Neuronal stem cell (in vitro differentiated cells): ENCODE results near the gene GTF2I.
"Not testable (repeated sequence)": the region's sequence is repeated elsewhere in the genome, so short reads cannot be mapped to it uniquely, and the experiment has no call there.

Experiments
- DNase-seq: peaks from one replicate; pipeline ENCODE4 v3.0.0-alpha.2; 2013; ENCODE audit warnings: low spot score
- H2AFZ ChIP-seq: one replicate; pipeline ENCODE4 v1.6.1; 2013; ENCODE audit warnings: mild to moderate bottlenecking, low read length, inconsistent platforms
- H2AK5ac ChIP-seq: 2 replicates; pipeline ENCODE4 v1.6.1; 2013; ENCODE audit warnings: low read depth, mild to moderate bottlenecking, inconsistent platforms, low read length, moderate library complexity, mixed read lengths
- H2BK120ac ChIP-seq: 2 replicates; pipeline ENCODE4 v1.6.1; 2013; ENCODE audit warnings: low read depth, mild to moderate bottlenecking, inconsistent platforms, low read length, moderate library complexity, mixed read lengths
- H2BK12ac ChIP-seq: one replicate; pipeline ENCODE4 v1.6.1; 2013; ENCODE audit warnings: low read length, inconsistent platforms
- H2BK15ac ChIP-seq: 2 replicates; pipeline ENCODE4 v1.6.1; 2013; ENCODE audit warnings: mild to moderate bottlenecking, low read length, inconsistent platforms, mixed read lengths
- H2BK5ac ChIP-seq: one replicate; pipeline ENCODE4 v1.6.1; 2013; ENCODE audit warnings: inconsistent platforms, mild to moderate bottlenecking, low read length, moderate library complexity
- H3K14ac ChIP-seq: one replicate; pipeline ENCODE4 v1.6.1; 2013; ENCODE audit warnings: low read length, inconsistent platforms
- H3K18ac ChIP-seq: 2 replicates; pipeline ENCODE4 v1.6.1; 2013; ENCODE audit warnings: low read length, inconsistent platforms
- H3K23ac ChIP-seq: 2 replicates; pipeline ENCODE4 v1.6.1; 2013; ENCODE audit warnings: low read depth, mild to moderate bottlenecking, mixed read lengths, low read length, inconsistent platforms; ENCODE audit not compliant: poor library complexity
- H3K27ac ChIP-seq: replicated peaks from 3 replicates; pipeline ENCODE4 v1.5.1; 2013; ENCODE audit warnings: low read length, inconsistent platforms
- H3K27me3 ChIP-seq, 3 experiments: 2 replicates each; pipeline ENCODE4 v1.6.1; 2013; ENCODE audit warnings: low read length in 3 of 3, mild to moderate bottlenecking in 2 of 3, inconsistent platforms in 1 of 3, low read depth in 1 of 3, mixed read lengths in 1 of 3, moderate library complexity in 1 of 3; ENCODE audit not compliant: control insufficient read depth in 3 of 3, insufficient read depth in 3 of 3
- H3K36me3 ChIP-seq, 2 donors: replicated peaks in 1 of 2; 2 replicates each; pipeline ENCODE4 v1.6.1; 2013; ENCODE audit warnings: low read length in 2 of 2; ENCODE audit not compliant: control insufficient read depth in 2 of 2, insufficient read depth in 2 of 2
- H3K4ac ChIP-seq: 2 replicates; pipeline ENCODE4 v1.6.1; 2013; ENCODE audit warnings: inconsistent platforms, mild to moderate bottlenecking, low read length, moderate library complexity
- H3K4me1 ChIP-seq, 2 donors: 1 replicate in 1 of 2; 2 replicates in 1 of 2; pipeline ENCODE4 v1.6.1; 2013; ENCODE audit warnings: low read length in 2 of 2, low read depth in 1 of 2; ENCODE audit not compliant: control insufficient read depth in 2 of 2, insufficient read depth in 1 of 2
- H3K4me2 ChIP-seq: one replicate; pipeline ENCODE4 v1.6.1; 2013; ENCODE audit warnings: mild to moderate bottlenecking, low read length, inconsistent platforms; ENCODE audit not compliant: insufficient read depth, poor library complexity, severe bottlenecking
- H3K4me3 ChIP-seq, 2 donors: 2 replicates each; pipeline ENCODE4 v1.5.1; 2013; ENCODE audit warnings: low read length in 2 of 2, mild to moderate bottlenecking in 2 of 2, inconsistent platforms in 1 of 2, moderate library complexity in 1 of 2
- H3K79me1 ChIP-seq: one replicate; pipeline ENCODE4 v1.6.1; 2013; ENCODE audit warnings: low read depth, mild to moderate bottlenecking, inconsistent platforms, low read length, moderate library complexity
- H3K9ac ChIP-seq: one replicate; pipeline ENCODE4 v1.6.1; 2013; ENCODE audit warnings: mild to moderate bottlenecking, low read depth, low read length, inconsistent platforms; ENCODE audit not compliant: poor library complexity
- H3K9me3 ChIP-seq, 2 donors: replicated peaks in 1 of 2; 2 replicates each; pipeline versions ENCODE3 to v1.6.1; 2013; ENCODE audit warnings: low read length in 2 of 2, mild to moderate bottlenecking in 2 of 2, inconsistent platforms in 1 of 2, low read depth in 1 of 2, mixed read lengths in 1 of 2, moderate library complexity in 1 of 2; ENCODE audit not compliant: control insufficient read depth in 2 of 2, insufficient read depth in 1 of 2
- H4K8ac ChIP-seq: one replicate; pipeline ENCODE4 v1.6.1; 2013; ENCODE audit warnings: low read depth, mild to moderate bottlenecking, inconsistent platforms, low read length, moderate library complexity
- H4K91ac ChIP-seq: one replicate; pipeline ENCODE4 v1.6.1; 2013; ENCODE audit warnings: low read length, low read depth, mild to moderate bottlenecking, inconsistent platforms; ENCODE audit not compliant: poor library complexity
- WGBS, 2 donors: extraction: QIAGEN DNeasy Blood & Tissue Kit; methylation state at CpG; one replicate each; pipeline ENCODE4 v1.1.7; 2013; ENCODE audit warnings: missing lambda C conversion rate in 2 of 2, mixed read lengths in 1 of 2; ENCODE audit not compliant: insufficient read length in 2 of 2, insufficient replicate concordance in 1 of 2; ENCODE audit errors: extremely low coverage in 2 of 2; 5-methylcytosine and 5-hydroxymethylcytosine counted together

GTF2I gene

DNA sequence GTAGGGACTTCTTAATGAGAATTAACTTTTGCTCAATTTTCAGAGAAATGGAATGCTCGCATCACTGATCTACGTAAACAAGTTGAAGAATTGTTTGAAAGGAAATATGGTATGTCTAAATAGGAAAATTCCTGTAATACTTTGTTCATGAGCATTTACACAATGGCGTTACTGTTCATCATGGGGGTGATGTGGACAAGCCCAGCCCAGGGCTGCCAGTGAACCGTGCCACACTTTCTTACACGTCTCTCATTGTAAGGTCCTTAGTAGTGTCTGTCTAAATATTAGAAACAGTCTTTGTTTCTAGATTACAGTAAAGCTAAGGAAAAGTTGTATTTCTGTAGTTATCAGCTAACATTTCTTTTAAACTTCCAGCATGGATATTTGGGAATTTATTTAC is 72.7 kb downstream of the GTF2I start:
- H2BK5ac ChIP-seq, H3K79me1 ChIP-seq, H3K18ac ChIP-seq, H3K27me3 ChIP-seq, H3K14ac ChIP-seq, H3K23ac ChIP-seq, H3K27ac ChIP-seq, H4K91ac ChIP-seq, H3K9ac ChIP-seq, H3K4me1 ChIP-seq, H2AFZ ChIP-seq, H4K8ac ChIP-seq, DNase-seq, H2BK12ac ChIP-seq, H3K4me3 ChIP-seq, H2BK15ac ChIP-seq, H3K4me2 ChIP-seq, H2AK5ac ChIP-seq, H2BK120ac ChIP-seq, H3K4ac ChIP-seq, H3K9me3 ChIP-seq: not testable (repeated sequence)
- no CpG with 5 or more reads among the region's 5 CpGs for WGBS, 2 donors
- H3K36me3 ChIP-seq: peaks cover 2 to 27% of the 10 kb centered on the region in 2 donors

DNA sequence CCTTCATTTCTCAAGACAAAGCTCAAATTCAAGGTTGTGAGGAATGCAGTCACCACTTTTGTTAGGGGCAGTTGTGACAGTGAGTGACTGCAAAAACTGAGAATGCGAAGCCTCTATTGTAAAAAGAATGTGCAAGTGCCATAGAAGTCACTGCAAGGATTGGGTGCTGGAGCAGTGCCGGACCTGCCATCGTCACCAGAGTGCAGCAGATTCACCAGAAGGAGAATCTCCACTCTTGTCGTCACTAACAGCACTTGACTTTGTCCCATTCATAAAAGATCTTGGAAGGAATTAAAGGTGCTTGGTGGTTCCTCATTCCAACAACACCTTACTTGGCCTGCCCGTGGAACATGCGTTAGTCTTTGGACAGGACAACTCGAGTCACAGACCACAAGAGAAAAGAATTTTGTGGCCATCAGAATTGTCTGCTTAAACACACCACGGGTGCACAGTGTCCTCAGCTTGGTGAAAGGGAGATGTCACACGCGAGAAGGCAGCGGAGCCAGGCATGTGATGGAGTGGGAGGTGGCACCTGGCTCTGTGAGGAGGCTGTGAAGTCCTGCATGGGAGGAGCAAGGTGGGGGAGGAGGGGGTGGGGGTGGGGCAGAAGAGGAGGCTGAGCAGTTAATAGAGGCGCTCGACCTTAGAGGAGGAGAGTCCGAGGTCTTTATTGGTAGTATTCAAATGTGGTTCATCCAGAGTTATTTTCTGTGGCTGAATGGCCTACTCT is 82.6 kb downstream of the GTF2I start:
- not testable (repeated sequence) for H3K9ac ChIP-seq, H3K23ac ChIP-seq, H3K18ac ChIP-seq, H4K91ac ChIP-seq, DNase-seq, H2AK5ac ChIP-seq, H3K4me3 ChIP-seq, H2AFZ ChIP-seq, H4K8ac ChIP-seq, H3K9me3 ChIP-seq, H2BK15ac ChIP-seq, H2BK5ac ChIP-seq, H3K4me2 ChIP-seq, H3K36me3 ChIP-seq, H3K4me1 ChIP-seq, H3K27me3 ChIP-seq, H2BK12ac ChIP-seq, H3K79me1 ChIP-seq, H3K14ac ChIP-seq, H3K4ac ChIP-seq, H3K27ac ChIP-seq, H2BK120ac ChIP-seq
- WGBS, 2 donors: no CpG with 5 or more reads among the region's 14 CpGs

DNA sequence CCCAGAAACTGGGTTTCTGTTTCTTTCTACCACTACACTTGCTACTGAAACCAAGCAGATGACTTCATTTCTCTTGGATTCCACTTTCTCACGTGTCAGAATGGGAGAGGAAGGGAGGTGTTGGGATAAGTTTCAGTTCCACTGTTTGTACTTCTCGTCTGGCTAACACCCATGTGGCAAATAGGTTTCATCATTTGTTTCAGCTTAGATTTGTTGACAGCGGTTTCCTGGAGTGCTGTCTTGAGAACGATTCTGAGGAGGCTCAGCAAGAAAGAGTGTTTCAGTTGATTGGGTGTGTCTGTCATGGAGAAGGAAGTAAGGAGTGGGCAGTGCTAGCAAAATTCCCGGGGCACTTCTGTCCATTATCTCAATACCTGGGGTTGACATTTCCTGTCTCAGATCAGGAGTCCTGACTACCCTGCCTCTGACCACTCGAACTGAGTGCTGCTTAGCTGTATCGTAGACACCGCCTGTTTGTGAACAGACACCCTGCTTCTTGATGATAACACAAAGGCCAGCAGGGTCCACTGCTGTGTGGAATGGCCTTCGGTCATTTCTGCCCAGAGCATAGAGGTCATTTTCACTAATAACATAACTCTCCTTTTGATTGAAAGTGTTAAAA is 86.5 kb downstream of the GTF2I start:
- H2BK12ac ChIP-seq, H3K23ac ChIP-seq, H4K91ac ChIP-seq, H3K4ac ChIP-seq, H3K27me3 ChIP-seq, H3K9me3 ChIP-seq, DNase-seq, H3K36me3 ChIP-seq, H2AFZ ChIP-seq, H3K4me2 ChIP-seq, H4K8ac ChIP-seq, H3K4me3 ChIP-seq, H2BK15ac ChIP-seq, H3K9ac ChIP-seq, H2BK120ac ChIP-seq, H3K18ac ChIP-seq, H3K4me1 ChIP-seq, H3K79me1 ChIP-seq, H2AK5ac ChIP-seq, H3K14ac ChIP-seq, H2BK5ac ChIP-seq, H3K27ac ChIP-seq: not testable (repeated sequence)
- WGBS, 2 donors: no CpG with 5 or more reads among the region's 9 CpGs

DNA sequence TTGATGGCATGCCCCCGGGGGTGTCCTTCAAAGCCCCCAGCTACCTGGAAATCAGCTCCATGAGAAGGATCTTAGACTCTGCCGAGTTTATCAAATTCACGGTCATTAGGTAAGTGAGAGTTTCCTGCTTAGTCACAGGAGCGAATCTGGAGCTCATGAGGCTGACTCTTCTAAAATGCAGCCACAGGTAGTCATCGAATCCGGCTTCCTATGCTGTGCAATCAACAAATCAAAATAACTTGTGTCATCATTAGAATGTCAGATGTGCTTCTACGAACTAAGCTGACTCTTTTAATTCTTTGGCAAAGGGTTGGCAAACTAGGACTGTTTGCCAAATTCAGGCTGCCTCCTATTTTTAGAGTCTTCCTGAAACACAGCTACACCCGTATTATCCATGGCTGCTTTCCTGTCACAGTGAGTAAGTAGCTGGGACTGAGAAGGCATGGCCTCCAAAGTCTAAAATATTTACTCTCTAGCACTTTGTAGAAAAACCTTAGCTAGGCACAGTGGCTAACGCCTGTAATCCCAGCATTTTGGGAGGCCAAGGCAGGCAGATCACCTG is 96.5 kb downstream of the GTF2I start:
- not testable (repeated sequence) for H3K23ac ChIP-seq, H2BK12ac ChIP-seq, H3K4me1 ChIP-seq, H4K8ac ChIP-seq, H3K18ac ChIP-seq, H2AFZ ChIP-seq, H3K4me3 ChIP-seq, H3K36me3 ChIP-seq, H3K79me1 ChIP-seq, H3K14ac ChIP-seq, H3K4ac ChIP-seq, DNase-seq, H2BK15ac ChIP-seq, H3K9me3 ChIP-seq, H3K4me2 ChIP-seq, H2BK120ac ChIP-seq, H3K27ac ChIP-seq, H3K27me3 ChIP-seq, H2BK5ac ChIP-seq, H4K91ac ChIP-seq, H3K9ac ChIP-seq, H2AK5ac ChIP-seq
- no CpG with 5 or more reads among the region's 9 CpGs for WGBS, 2 donors
